M059J (cell line): Measurements from ENCODE around the gene MACROD2. TPM values are rescaled to one million over a fixed set of nuclear protein-coding genes. Genes with fewer than 3 reads are reported as not detected.
A peak's percentile ranks its signal among the peaks of the same experiment; 100 is the strongest.
"Not testable (repeated sequence)": the region's sequence is repeated elsewhere in the genome, so short reads cannot be mapped to it uniquely, and the experiment has no call there.

Source experiments
- DNase-seq: peaks from one replicate; pipeline ENCODE4 v3.0.0-alpha.2; 2012; ENCODE audit warnings: low read depth
- total RNA-seq: library from RNA; depleted of rRNA; stranded (reverse); fragments of >200 nt; shearing (Covaris generic); gene quantifications from 2 replicates; pipeline ENCODE4 v1.2.3, GENCODE V29; 2014

The MACROD2 gene
- total RNA-seq, 1 experiment from 2014 or later: 1.8 TPM

DNA sequence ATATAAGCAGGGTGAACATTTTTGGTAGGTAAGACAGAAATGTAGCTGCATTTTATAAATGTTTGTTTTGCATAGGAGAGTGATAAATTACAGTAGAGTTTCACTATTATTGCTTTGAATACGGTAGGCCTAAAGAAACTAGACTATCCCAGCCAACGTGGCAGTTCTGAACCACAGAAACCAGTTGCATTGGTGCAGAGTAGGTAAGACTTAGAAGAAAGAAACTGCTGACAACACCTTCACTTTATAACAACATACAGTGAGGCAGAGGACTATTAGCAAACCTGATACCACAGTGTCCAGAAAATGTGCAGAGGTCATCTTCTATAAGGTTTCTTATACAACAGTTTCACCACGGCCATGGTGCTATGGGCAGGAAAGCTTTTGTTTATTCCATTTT, 2011.8 kb downstream of the MACROD2 start:
- DNase-seq: no peak

DNA sequence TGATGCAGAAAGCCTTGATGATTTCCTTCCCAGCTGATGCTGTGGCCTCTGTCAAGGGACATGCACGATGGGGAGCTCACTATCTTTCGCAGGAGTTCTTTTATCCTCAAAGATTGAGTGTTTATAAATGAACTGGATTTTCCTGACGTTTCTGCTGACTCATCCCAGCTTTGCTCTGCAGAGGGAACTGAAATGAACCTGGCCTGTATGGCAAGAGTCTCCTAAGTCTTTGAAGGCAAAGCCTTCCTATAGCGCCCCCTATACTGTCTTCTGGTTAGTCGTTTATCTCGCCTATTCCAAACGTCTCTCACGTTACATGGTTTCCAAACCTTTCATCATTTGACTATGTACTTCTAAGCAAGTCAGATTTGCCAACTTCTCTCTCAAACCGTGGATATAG, 2012.6 kb downstream of the MACROD2 start:
- DNase-seq: peak; percentile 72

DNA sequence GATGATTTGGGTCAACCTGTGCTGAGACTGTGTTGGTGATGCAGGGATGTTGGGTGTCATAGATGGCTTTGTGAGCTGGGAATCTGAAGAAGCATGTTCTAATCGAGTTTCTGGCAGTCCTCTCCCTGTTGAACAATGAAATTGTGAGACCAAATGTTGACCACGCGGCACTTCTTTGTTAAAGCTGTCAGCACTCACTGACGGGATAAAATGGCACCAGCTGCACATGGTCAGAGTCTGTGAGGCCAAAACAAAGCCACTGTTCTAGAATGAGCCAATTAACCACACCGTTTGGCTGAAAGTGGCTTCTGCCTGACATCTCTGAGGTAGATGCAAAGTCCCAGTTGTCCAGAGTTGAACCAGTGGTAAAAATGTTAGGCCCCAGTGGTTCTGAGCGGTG, 2015.7 kb downstream of the MACROD2 start:
- no peak for DNase-seq

DNA sequence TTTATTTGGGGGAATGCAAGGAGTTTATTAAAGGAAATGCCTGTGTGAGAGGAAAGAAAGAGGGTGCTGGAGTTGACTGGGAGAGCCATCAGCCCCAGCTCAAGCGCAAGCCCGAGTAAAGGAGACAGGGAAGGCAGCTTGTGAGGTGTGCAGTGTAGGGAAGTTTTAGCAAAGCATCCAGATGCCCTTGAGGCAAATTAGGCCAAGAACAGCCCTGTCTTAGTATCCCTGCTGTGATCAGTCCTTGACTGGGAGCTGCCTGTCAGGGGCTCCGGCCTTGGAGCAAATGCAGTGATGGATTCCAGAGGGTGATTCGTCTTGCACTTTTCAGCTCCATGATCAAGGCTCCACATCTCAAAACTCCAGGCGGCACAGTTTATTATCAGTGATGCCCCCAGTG, 2016.2 kb downstream of the MACROD2 start:
- no peak for DNase-seq

DNA sequence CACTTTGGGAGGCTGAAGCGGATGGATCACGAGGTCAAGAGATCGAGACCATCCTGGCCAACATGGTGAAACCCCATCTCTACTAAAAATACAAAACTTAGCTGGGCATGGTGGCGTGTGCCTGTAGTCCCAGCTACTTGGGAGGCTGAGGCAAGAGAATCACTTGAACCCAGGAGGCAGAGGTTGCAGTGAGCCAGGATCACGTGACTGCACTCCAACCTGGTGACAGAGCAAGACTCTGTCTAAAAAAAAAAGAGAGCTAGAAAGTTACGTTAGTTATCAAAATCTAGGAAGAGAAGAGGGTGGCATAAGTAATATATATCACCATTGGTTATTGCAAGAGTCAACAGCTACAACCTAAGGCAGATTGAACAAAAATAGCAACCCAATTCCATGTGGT, 2017.6 kb downstream of the MACROD2 start:
- not testable (repeated sequence) for DNase-seq

DNA sequence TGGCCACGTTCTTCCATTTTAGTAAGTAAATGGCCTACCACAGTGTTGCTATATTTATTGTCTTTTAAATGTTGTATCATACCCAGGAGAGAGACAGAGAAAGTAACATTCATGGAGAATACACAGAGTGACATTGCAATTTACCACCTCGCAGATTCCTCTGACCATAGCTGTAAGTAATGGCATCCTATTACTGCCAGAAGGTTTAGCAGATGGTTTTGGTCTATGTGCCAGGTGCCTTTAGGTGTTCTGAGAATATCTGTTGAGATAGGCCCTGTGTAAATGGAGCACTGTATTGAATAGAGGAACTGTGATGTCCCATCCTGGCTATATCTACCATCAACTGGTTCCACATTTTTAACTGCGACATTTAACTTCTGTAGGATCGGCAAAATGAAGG, 2018.3 kb downstream of the MACROD2 start:
- DNase-seq: no peak

DNA sequence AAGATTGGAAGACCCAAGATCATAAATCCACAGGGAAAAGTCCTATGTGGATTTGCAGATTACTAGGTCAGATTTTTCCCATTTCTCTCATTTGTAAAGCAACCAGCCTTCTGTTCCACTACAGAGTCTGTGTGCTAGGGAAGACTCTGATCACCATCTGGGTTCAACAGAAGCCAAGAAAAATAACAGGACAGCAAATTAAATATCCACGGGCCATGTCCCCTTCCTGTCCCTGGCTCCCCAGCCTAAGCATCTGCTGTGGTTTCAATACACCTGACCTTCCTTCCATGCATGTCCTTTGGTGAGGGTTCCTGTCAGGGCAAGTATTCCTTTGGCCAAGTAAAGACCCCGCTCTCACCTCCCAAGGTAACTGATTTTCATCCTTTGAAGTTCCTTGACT, 2019.1 kb downstream of the MACROD2 start:
- no peak for DNase-seq

DNA sequence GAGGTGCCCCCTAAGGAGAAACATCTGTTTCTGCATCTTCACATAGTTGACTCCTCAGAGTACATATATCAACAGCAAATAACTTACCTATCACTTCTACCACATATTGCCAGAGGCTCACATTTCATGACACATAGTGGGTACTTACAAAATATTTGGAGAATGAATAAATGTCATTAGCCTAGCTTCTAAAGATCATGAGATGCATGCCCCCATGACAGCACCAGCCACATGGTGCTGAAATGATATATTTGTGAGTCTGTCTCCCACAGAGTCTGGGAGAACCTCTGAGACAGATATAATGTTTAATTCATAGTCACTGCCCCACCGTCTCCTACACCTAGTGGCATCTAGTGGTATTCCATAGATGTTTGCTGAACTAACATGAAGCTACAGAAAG, 2022.3 kb downstream of the MACROD2 start:
- peak; percentile 68 for DNase-seq

DNA sequence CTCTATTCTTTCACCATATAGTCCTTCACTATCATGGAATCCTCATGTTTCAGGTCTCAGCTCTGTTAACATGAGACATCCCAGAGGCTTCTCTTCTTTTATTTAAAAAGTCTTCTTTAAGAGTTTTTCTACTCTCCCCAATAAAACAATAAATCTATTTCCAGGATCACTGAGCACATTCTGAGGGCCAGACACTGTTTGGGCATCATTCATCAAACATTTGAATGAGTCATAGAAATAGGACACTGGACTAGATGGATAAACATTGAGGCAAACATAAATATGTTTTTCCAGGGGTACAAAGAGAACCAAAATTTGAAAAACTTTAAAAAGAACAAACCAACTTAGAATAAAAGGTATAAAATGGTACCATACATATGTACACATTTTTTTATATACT, 2023.6 kb downstream of the MACROD2 start:
- peak; percentile 62 for DNase-seq

DNA sequence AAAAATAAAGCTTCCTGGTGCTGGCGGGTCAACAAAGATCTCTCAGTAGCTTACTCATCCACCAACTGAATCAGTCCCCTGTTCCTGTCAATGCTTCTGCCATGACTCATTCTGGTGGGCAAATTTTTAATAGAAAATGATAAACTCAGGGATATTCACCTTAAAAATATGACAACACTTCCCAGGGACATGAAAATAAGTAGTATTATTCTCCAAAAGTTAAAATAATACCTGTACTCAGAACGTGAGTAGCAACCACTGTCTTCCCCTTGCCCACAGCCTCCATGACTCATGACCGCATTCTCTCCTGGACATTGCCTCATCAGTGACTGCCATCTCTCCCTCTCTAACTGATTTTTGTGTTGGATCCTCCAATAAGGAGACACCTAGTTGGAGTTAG, 2025.7 kb downstream of the MACROD2 start:
- DNase-seq: peak; percentile 94

DNA sequence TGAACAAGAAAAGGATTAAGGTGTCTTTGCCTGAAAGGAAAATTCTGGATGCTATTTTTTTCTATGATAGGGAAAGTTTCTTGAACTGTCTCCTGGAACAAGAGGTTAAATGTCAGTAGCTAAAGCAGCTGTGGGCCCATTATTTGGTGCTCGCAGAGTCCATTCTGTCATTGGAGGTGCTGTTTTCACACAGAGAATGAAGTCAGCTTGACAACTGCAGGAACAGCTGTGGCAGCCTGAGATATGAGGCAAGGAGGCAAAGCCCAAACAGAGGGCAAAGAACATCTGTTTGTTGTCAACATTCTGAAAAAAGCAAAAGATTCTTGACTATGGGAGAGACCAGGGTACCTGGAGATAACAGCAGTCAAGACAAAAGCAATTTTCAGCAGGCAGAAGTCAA, 2029.8 kb downstream of the MACROD2 start:
- no peak for DNase-seq

DNA sequence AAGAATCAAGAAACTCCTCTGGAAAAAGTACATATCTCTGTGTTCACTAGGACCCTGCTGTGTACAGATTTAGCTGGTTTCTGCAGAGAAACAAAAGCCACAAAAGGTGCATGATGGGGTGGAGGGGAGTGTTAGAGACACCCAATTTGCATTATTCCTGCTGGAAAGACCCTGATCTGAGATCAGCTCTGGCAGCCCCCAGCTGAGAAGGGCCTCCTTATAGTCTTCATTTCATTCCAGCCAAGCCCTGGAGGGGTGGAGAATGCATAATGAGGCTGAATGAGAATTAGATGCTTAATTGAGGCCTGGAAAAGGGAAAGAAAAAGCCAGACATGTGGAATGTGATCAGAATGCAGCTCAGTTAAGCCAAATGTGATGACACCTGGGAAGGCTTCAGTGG, 2032.4 kb downstream of the MACROD2 start:
- DNase-seq: no peak

DNA sequence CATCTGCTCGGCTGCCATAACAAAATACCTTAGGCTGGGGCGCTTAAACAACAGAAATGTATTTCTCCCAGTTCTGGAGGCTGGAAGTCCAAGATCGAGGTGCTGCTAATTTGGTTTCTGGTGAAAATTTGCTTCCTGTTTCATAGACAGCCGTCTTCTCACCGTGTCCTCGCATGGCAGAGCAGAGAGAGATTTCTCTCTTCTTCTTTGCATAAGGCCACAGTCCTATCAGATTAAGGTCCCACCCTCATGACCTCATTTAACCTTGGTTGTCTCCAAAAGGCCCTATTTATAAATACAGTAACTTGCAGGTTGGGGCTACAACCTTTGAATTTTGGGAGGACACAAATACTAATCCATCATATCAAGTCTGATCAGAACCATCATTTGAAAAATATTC, 2033.6 kb downstream of the MACROD2 start:
- DNase-seq: no peak

DNA sequence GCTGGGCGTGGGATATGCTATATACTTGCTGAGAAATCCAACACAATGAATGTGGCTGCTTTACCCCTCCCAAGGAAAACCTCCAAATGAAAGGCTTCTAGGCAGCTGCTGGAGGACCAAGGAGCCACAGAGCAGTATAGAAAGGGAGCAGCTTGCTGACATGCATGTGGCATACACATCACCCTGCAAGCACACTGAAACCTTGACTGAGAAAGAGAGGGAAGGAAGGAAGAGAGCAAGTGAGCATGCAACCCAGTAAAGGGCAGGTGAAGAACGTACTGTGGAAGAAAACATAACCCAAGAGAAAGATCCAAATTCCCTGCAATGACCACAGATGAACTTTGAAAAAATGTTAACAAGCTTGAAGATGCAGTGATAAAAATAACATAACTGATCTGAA, 2034.9 kb downstream of the MACROD2 start:
- DNase-seq: no peak

DNA sequence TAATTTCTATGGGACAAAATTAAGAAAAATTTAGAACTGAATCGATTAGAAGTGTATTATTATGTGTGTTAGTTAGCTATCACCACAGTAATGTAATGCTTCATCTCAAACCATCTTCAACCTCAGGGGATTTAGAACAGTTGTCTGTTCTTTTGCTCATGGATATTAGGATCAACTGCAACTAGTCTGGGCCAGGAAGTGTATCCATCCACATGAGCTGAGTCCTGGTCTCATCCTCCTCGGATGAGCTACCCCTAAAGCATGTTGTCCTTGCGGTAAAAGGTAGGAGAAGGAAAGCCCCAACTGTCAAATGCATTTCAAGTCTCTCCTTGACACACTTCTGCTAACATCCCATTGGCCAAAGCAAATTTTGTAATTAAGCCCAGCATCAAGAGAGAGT, 2040.3 kb downstream of the MACROD2 start:
- DNase-seq: no peak

DNA sequence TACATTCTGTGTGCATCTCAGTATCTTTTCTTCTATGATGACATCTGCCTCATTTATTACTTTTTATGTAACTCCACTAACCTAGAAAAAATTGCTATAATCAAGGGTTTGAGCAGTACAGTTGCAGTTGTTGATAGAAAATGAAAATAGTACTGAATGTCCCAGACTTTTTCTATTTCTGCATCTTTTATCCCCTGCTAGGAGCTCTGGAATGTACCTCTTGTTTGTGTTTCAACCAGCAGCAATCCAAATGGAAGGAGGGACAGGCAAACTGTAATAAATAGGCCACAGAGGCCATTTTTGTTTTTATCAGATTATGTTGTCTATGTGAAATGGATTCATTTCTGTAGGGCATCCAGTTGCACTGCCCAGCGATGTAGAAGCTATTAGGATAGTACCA, 2041.0 kb downstream of the MACROD2 start:
- no peak for DNase-seq

DNA sequence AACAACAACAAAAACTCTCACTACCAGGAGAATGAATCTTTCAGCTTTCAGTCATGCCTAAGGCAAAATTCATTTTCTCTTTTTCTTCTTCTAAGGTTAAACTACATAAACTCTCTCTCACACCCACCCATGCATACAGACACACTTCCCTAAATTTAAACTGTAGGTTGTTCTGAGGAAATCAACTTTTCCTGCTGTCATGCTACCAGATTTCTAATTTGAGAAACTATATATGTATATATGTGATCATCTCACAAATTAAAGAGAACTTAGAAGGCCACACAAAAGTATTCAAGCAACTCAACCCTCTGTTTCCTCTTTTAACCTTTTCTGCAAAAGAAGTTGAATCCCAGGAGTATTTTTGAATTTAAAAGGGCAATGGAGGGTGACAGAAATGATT, 2045.4 kb downstream of the MACROD2 start:
- DNase-seq: no peak

DNA sequence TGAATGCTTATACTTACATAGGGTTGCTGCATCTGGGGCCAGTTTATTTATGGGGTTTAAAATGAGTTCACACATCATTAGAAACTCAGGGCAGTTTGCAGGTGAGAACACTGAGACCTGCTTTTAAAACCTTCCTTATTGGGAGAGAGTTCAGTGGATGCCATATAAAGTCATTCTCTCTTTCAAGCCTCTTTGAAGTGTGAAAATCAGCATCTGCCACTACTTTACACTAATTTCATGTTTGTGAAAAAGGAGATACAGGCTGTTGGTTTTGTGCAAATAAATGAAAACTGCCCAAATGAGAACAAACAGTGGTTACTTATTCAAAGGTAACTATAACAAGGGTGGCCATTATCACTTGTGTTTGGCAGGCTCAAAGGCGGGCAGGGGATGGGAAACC, 2047.4 kb downstream of the MACROD2 start:
- DNase-seq: no peak

DNA sequence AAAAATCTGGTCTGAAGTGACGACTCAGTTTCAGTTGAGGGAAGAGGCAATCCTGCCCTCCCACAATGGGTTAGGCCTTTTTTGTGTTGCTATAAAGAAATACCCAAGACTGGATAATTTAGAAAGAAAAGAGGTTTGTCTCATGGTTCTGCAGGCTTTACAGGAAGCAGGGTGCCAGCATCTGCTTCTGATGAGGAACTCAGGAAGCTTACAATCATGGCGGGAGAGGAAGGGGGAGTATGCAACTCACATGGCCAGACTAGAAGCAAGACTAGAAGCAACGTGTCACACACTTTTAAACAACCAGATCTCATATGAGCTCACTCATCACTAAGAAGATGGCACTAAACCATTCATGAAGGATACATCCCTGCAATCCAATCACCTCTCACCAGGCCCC, 2048.6 kb downstream of the MACROD2 start:
- DNase-seq: no peak

DNA sequence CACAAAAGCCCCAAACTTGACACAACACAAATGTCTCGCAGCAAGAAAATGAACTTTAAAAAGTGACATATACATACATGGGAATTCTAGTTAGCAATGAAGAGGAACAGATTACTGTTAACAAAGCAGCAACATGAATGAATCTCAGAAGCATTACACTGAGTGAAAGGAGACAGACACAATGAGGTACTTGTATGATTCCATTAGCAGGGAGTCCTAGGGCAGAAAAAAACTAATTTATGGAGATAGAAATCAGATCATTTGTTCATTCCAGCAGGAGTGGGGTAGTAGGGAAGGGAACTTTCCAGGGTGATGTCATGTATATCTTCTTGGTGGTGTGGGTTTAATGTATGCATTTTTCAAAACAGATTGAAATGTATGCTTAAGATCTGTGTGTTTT, 2053.6 kb downstream of the MACROD2 start:
- DNase-seq: no peak

DNA sequence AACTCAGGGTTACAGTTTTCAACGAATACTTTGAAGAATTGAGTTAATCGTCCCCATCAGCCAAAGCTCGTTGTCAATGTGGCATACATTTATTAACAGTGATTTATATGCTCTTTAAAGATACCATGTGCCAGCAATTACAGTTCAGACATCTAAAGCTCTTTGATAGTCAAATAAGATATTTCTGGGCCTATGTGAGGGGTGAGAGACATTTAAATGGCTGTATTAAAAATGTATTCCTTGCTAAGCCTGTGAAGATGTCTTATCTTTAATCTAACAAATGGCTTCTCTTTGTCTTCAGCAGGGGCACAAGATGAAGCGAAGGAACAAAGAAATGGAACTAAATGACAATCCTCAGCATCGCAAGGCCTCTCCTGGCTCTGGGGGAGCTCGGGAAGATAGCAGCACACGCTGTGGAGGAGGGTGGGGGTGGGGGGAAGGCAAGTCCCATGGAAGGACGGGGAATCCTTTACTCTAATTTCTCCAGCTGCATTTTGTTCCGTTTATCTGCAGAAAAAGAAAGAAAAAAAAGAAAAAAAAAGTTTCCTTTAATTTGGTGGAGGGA, 2054.3 kb downstream of the MACROD2 start:
- no peak for DNase-seq

DNA sequence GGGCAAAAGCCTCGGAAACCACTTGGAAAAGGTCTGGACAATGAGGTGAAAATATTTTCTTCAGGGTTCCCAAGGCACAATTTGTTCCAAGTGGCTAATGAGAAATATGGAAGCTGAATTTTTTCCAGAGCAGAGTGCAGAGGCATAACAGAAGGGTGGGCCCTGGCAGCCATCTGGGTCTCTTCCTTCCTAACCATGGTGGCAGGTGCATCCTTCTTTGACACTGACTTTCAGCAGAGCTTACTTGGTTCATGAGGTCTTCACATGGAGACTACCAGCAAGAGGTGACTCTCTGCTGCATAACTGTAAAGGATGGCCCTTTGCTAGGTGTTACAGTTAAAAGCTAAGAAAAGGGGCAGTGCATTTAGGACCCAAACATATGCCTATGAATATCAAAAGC, 2055.1 kb downstream of the MACROD2 start:
- no peak for DNase-seq

DNA sequence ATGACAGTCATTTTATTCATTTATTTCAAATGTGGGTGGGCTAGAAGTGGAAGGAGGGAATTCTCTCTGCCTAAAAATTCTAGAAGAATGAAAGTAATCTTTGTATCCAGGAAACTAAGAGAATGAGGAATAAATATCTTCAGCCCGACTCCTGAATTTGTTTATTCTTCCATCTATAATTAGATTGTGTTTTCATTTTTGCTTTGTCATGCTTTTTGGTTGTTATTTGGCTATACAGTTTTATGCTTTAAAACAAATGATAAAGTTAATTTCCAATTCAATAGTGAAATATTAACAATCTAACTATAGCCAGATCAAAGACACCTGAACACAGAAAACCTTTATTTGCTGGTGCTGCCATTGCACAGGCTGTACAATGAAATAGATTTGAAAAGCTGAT, 2056.7 kb downstream of the MACROD2 start:
- DNase-seq: no peak

DNA sequence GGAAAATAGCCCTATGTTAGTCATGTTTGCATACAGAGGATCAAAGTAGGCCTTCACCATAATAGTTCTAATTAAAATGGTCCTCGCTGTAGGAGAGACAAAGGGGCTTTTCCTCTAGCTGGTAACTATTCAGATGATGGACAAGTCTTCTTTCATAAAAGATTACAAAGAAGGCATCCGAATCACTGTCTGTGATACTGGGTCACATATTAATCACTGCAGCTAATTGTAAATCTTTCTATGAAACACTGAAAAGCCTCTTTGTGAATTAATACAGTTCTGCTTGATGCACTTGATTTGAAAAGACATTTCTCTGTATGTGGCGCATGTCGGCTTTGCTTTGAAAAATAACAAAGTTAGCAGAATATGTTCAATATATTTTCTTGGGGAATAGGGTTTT, 2057.1 kb downstream of the MACROD2 start:
- no peak for DNase-seq

DNA sequence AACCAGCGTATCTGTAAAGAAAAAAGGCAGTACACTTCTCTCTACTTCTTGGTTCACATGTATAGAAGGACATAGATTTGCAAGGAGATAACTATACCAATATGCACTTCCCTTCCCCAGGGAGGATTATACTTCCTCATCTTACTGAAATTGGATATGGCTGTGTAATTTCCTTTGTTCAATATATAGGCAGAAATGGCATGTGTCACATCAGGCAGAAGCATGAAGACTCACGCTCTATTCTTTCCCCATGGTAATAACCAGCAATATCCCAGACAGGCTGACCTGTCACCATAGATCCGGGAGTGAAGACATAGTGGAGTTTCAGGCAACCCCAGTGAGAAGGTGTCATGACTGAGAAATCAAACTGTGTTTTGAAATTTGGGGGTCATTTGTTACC, 2059.7 kb downstream of the MACROD2 start:
- DNase-seq: no peak
